ENCODE results near the gene GPC2.

DNA sequence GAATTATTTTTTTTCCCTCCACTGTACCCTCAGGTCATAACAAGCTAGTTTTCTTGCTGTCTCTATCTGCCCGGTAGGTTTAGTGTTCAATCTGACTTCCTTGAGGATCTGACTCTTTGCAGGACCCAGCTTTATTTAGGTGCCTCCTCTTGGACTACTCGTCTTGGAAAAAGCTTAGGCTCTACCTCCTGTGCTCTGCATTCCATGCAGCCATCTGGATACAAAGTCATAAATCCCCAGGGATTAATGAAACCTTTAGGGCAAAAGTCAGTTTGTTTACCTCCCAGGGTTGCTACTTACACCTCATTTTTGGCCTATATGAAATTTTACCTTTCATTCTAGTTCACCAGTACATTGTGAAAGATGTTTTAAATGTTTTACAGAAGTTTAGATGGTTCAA lies 8.5 kb upstream of the GPC2 start:
- no peak for TF ChIP-seq SIN3A (IDR thresholded peaks at IDR 0.05; ENCODE audit: borderline replicate concordance, insufficient read depth, low read length)
- TF ChIP-seq, protein P1, sequence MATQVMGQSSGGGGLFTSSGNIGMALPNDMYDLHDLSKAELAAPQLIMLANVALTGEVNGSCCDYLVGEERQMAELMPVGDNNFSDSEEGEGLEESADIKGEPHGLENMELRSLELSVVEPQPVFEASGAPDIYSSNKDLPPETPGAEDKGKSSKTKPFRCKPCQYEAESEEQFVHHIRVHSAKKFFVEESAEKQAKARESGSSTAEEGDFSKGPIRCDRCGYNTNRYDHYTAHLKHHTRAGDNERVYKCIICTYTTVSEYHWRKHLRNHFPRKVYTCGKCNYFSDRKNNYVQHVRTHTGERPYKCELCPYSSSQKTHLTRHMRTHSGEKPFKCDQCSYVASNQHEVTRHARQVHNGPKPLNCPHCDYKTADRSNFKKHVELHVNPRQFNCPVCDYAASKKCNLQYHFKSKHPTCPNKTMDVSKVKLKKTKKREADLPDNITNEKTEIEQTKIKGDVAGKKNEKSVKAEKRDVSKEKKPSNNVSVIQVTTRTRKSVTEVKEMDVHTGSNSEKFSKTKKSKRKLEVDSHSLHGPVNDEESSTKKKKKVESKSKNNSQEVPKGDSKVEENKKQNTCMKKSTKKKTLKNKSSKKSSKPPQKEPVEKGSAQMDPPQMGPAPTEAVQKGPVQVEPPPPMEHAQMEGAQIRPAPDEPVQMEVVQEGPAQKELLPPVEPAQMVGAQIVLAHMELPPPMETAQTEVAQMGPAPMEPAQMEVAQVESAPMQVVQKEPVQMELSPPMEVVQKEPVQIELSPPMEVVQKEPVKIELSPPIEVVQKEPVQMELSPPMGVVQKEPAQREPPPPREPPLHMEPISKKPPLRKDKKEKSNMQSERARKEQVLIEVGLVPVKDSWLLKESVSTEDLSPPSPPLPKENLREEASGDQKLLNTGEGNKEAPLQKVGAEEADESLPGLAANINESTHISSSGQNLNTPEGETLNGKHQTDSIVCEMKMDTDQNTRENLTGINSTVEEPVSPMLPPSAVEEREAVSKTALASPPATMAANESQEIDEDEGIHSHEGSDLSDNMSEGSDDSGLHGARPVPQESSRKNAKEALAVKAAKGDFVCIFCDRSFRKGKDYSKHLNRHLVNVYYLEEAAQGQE (IDR thresholded peaks at IDR 0.05; ENCODE audit: insufficient read depth in 1 of 2, low read depth in 2 of 2, low read length in 2 of 2), result no peak
